Sigmoid colon (tissue), 7 donors: ENCODE data around the gene COLEC12. TPM values are rescaled to one million over a fixed set of nuclear protein-coding genes. Genes with fewer than 3 reads are reported as not detected.

Experiments used
- DNase-seq: peaks from one replicate; pipeline ENCODE4 v3.0.0-alpha.2; 2019
- H3K27ac ChIP-seq, 4 donors: fragments of 200-600 bp; sonication (generic); one replicate each; pipeline ENCODE4 v1.5.1; 2016 to 2019; ENCODE audit warnings: mild to moderate bottlenecking in 1 of 4
- H3K27me3 ChIP-seq, 3 donors: fragments of 200-600 bp; sonication (generic); one replicate each; pipeline ENCODE4 v1.5.1; 2019; ENCODE audit warnings: mild to moderate bottlenecking in 1 of 3
- H3K36me3 ChIP-seq, 4 donors: fragments of 200-600 bp; sonication (generic); one replicate each; pipeline ENCODE4 v1.5.1; 2016 to 2019
- H3K4me1 ChIP-seq, 4 donors: fragments of 200-600 bp; sonication (generic); one replicate each; pipeline ENCODE4 v1.5.1; 2017 to 2019
- H3K4me3 ChIP-seq, 4 donors: fragments of 200-600 bp; sonication (generic); one replicate each; pipeline ENCODE4 v1.5.1; 2017 to 2019; ENCODE audit warnings: mild to moderate bottlenecking in 2 of 4, moderate library complexity in 1 of 4
- H3K9me3 ChIP-seq, 4 donors: fragments of 200-600 bp in 3 of 4; sonication (generic) in 3 of 4; one replicate each; pipeline versions ENCODE4 v1.5.1 to v1.6.1; 2013 to 2019
- CTCF ChIP-seq, 4 experiments: fragments of 450-650 bp in 3 of 4; fragments of 200-600 bp in 1 of 4; IDR thresholded peaks; one replicate each; pipeline ENCODE4 v1.5.1; 2016 to 2019; ENCODE audit warnings: antibody characterized with exemption in 4 of 4, mild to moderate bottlenecking in 3 of 4, moderate library complexity in 2 of 4
- EP300 ChIP-seq, 4 donors: sonication (generic); formaldehyde crosslinking; IDR thresholded peaks; one replicate each; pipeline ENCODE4 v1.6.1; 2017; ENCODE audit warnings: antibody characterized with exemption in 4 of 4
- POLR2A ChIP-seq, 2 donors: fragments of 450-650 bp; IDR thresholded peaks; one replicate each; pipeline ENCODE4 v1.6.1; 2016; ENCODE audit warnings: antibody characterized with exemption in 2 of 2, mild to moderate bottlenecking in 2 of 2, moderate library complexity in 2 of 2
- POLR2AphosphoS5 ChIP-seq, 4 donors: sonication (generic); formaldehyde crosslinking; IDR thresholded peaks; one replicate each; pipeline ENCODE4 v1.6.1; 2017; ENCODE audit warnings: antibody characterized with exemption in 4 of 4
- WGBS, 2 donors: extraction: QIAGEN DNeasy Blood & Tissue Kit; methylation state at CpG; one replicate each; pipeline ENCODE4 v1.1.7; 2013; 5-methylcytosine and 5-hydroxymethylcytosine counted together
- intact Hi-C: fragments of 100-400 bp; cut with DNase I; formaldehyde crosslinking; loops from one replicate; pipeline ENCODE4 v1.15.1; 2023
- polyA plus RNA-seq, 3 donors: library from polyadenylated mRNA; stranded (reverse); fragments of 200-250 nt; gene quantifications; one replicate each; pipeline ENCODE4 v1.2.3, GENCODE V29; 2013
- total RNA-seq, 4 donors: library from RNA; depleted of rRNA; stranded (reverse); fragments of >200 nt; gene quantifications; one replicate each; pipeline ENCODE4 v1.1.0, GENCODE V29; 2016
- donor health status: healthy with polysubstance abuse.
- donor health status: Bipolar disorder and iron deficiency.
- donor health status: healthy.

The COLEC12 gene
- total and polyA plus RNA-seq, 7 donors: 0.69 to 24.7 (median 15.9) TPM

- Histone ChIP-seq H3K27ac (peak overlapping the region in 1 of 4 donors; percentile 64), H3K4me1 (peaks cover 0 to 28% (median 19%) of the 10 kb centered on the region in 4 donors), H3K4me3 (peak overlapping the region in 1 of 4 donors; percentile 63), H3K36me3 (no peaks in the 10 kb centered on the region), H3K9me3 (no peaks in the 10 kb centered on the region), H3K27me3 (peaks cover 0 to 32% (median 7%) of the 10 kb centered on the region in 3 donors)
- 23 to 34% methylated on average over 11 of the region's 11 CpGs for whole genome bisulfite sequencing, 2 donors
- DNase-seq: no peak
- TF ChIP-seq CTCF (IDR thresholded peaks at IDR 0.05) (no peak), POLR2AphosphoS5 (IDR thresholded peaks at IDR 0.05) (no peak), POLR2A (IDR thresholded peaks at IDR 0.05) (no peak), EP300 (IDR thresholded peaks at IDR 0.05) (no peak)
- intact Hi-C loops: loop anchor here (5.0 kb wide), 1 partner anchor 116 kb away; no protein-coding TSS in a partner anchor
Measured at GRCh38 chr18:501406-501714, 859 bp upstream of the COLEC12 start.

DNA sequence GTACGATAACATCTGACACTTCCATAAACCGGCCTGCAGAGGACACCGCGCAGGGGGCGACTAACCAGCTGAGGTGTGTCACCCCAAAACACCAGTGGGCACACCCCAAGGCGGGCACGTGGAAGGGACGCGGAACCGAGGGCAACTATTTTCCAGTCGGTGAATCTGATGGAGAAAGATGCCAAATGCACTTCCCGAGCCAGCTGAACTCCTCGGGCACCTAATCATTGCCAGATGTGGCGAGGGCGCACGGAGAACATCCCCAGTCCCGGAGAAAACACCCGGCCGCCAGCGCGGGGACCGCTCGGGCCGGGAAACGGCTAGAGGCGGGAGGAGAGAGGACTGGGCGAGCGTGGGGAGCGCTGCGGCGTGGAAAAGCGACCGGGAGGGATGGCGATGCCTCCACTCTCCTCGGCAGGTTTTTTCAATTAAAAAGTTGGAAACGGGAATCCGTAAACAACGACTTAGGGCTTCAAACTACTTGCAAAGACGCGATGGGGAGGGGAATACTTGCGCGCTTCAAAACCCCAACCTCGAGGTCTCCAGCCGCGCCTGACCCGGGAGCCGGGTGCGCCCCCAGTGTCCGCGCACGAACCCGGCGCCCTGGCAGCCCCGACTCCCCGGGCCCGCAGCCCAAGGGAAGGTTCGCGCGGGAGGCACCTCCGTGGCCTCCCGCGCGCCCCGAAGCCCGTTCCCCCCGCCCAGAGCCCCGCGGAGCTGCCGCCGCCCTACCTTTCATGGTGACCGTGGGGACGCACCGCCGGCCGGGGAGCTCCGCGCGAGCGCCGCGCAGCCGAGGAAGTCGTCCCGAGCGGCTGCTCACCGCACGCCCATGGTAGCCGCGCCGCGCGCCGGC is 497 bp downstream of the COLEC12 start:
- H3K27ac ChIP-seq: peak overlapping the region; percentile 55 to 73 (median 62)
- peak; percentile 65 for DNase-seq
- H3K4me1 ChIP-seq: peaks cover 0 to 28% (median 19%) of the 10 kb centered on the region in 4 donors
- TF ChIP-seq EP300 (IDR thresholded peaks at IDR 0.05) (no peak), POLR2A (IDR thresholded peaks at IDR 0.05) (no peak), POLR2AphosphoS5 (IDR thresholded peaks at IDR 0.05) (no peak), CTCF (IDR thresholded peaks at IDR 0.05) (no peak)
- H3K9me3 ChIP-seq: no peaks in the 10 kb centered on the region
- intact Hi-C loops: loop anchor here (5.0 kb wide), 1 partner anchor 117 kb away; no protein-coding TSS in a partner anchor
- H3K36me3 ChIP-seq: no peaks in the 10 kb centered on the region
- 1 to 5% methylated on average over 93 of the region's 93 CpGs for WGBS, 2 donors
- peak overlapping the region; percentile 31 to 72 (median 60) for H3K4me3 ChIP-seq
- peaks cover 0 to 32% (median 7%) of the 10 kb centered on the region in 3 donors for H3K27me3 ChIP-seq

DNA sequence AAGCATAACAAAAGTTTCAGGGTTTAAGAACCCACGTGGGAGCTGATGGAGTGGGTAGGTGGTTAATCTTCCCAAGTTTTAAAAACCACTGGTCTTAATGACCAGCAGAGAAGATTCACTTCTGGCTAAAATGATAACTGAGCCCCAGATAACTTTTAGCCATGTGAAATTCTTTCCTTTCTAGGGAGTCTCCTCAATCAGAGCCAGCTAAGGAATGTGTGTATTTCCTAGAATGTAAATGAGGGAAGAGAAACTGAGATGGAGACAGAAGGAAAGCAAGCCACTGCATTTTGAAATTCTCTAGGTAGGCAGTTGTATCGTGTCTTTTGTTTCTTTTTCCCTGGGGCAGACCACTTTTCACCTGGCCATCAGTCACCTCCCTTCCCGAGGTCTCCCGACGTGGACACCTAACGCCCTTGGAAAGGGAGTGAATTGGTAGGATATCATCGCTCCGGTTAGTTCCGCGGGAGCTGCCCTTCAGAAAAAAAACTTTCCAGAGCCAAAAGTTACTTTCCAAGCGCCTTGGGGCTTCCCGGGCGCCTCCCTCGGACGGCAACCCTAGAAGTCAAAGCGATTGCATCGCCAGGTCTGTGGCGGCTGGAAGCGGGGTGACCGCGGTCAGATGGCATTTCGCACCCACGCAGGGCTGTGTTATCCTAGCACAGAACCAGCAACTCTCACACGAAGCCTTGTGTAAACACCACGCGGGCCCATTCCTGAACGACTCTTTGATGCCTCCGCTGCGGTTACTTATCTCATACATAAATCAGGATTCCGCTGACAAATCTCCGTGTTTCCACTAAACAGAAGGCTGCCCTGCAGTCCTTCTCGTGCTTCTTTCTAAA is 1.3 kb downstream of the COLEC12 start:
- TF ChIP-seq POLR2A (IDR thresholded peaks at IDR 0.05) (no peak), POLR2AphosphoS5 (IDR thresholded peaks at IDR 0.05) (no peak), EP300 (IDR thresholded peaks at IDR 0.05) (no peak), CTCF (IDR thresholded peaks at IDR 0.05) (no peak)
- Histone ChIP-seq H3K4me1 (peaks cover 0 to 35% (median 22%) of the 10 kb centered on the region in 4 donors), H3K27ac (peak overlapping the region; percentile 55 to 73 (median 62)), H3K9me3 (no peaks in the 10 kb centered on the region), H3K27me3 (peaks cover 0 to 32% (median 7%) of the 10 kb centered on the region in 3 donors), H3K4me3 (peak overlapping the region; percentile 31 to 72 (median 60)), H3K36me3 (no peaks in the 10 kb centered on the region)
- DNase-seq: peak; percentile 65
- intact Hi-C loops: no loop called here
- 3 to 4% methylated on average over 32 of the region's 32 CpGs for WGBS, 2 donors

DNA sequence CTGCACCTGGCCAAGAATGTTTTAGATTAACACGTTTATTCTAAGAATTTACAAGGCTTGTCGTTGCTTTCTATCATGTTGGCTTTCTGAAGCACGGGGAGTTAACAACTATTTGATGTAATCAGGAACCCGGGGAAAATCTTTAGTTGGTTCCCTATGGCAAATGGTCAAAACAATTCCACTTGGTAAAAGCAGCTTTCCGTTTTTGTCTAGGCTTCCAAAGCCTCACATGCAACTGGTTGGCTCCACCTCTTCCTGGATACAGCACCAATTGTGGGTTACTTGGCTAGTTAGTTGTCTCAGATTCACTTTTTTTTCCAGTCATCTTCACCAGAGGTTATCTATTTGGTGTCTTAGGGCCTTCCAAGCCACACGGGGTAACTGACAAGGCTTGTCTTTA is 2.8 kb downstream of the COLEC12 start:
- no peak for DNase-seq
- intact Hi-C loops: no loop called here
- Histone ChIP-seq H3K27ac (peak overlapping the region in 1 of 4 donors; percentile 2), H3K36me3 (no peaks in the 10 kb centered on the region), H3K4me3 (no peak overlapping the region), H3K4me1 (peaks cover 0 to 43% (median 31%) of the 10 kb centered on the region in 4 donors), H3K27me3 (peaks cover 0 to 32% (median 7%) of the 10 kb centered on the region in 3 donors), H3K9me3 (no peaks in the 10 kb centered on the region)
- 46 to 65% methylated on average over 6 of the region's 6 CpGs for WGBS, 2 donors
- TF ChIP-seq CTCF (IDR thresholded peaks at IDR 0.05) (no peak), POLR2A (IDR thresholded peaks at IDR 0.05) (no peak)
